Effector memory CD4-positive, alpha-beta T cell (primary cell): ENCODE results near the gene PDE1C.

Experiments
- DNase-seq, 3 donors: peaks; one replicate each; pipeline ENCODE4 v3.0.0-alpha.2; 2020
- H3K27ac ChIP-seq: 2 replicates; pipeline ENCODE4 v1.7.0; 2013; ENCODE audit warnings: mild to moderate bottlenecking, low read length, moderate library complexity; ENCODE audit not compliant: insufficient read depth, poor library complexity, severe bottlenecking
- H3K27me3 ChIP-seq: replicated peaks from 2 replicates; pipeline ENCODE4 v1.7.0; 2013; ENCODE audit warnings: mild to moderate bottlenecking, low read length; ENCODE audit not compliant: insufficient read depth, control insufficient read depth, poor library complexity, severe bottlenecking
- H3K36me3 ChIP-seq: 2 replicates; pipeline ENCODE4 v1.7.0; 2013; ENCODE audit warnings: mild to moderate bottlenecking, low read length, moderate library complexity; ENCODE audit not compliant: control insufficient read depth, insufficient read depth
- H3K4me1 ChIP-seq: 2 replicates; pipeline ENCODE4 v1.7.0; 2013; ENCODE audit warnings: low read length, mild to moderate bottlenecking; ENCODE audit not compliant: control insufficient read depth, insufficient read depth, poor library complexity, severe bottlenecking
- H3K4me3 ChIP-seq: 2 replicates; pipeline ENCODE4 v1.7.0; 2013; ENCODE audit warnings: low read length, low read depth, mild to moderate bottlenecking; ENCODE audit not compliant: insufficient read depth, poor library complexity, severe bottlenecking
- H3K9me3 ChIP-seq: 2 replicates; pipeline ENCODE4 v1.7.0; 2013; ENCODE audit warnings: mild to moderate bottlenecking, low read length, moderate library complexity; ENCODE audit not compliant: control insufficient read depth

The PDE1C gene

GRCh38 chr7:31716355-31716754 is 353.9 kb downstream of the PDE1C start:
- H3K27me3 ChIP-seq = no peaks in the 10 kb centered on the region
- H3K4me1 ChIP-seq = no peaks in the 10 kb centered on the region
- no peak overlapping the region for H3K27ac ChIP-seq
- DNase-seq = no peak
- no peaks in the 10 kb centered on the region for H3K9me3 ChIP-seq
- H3K4me3 ChIP-seq = no peak overlapping the region
- no peaks in the 10 kb centered on the region for H3K36me3 ChIP-seq

- no peaks in the 10 kb centered on the region for H3K9me3 ChIP-seq
- no peak overlapping the region for H3K27ac ChIP-seq
- H3K27me3 ChIP-seq = no peaks in the 10 kb centered on the region
- no peak for DNase-seq
- no peaks in the 10 kb centered on the region for H3K36me3 ChIP-seq
- H3K4me1 ChIP-seq = no peaks in the 10 kb centered on the region
- H3K4me3 ChIP-seq = no peak overlapping the region
These were observed 360.0 kb downstream of the PDE1C start for GRCh38 chr7:31710171-31710570.

- H3K4me1 ChIP-seq = no peaks in the 10 kb centered on the region
- no peak overlapping the region for H3K27ac ChIP-seq
- no peaks in the 10 kb centered on the region for H3K36me3 ChIP-seq
- no peak for DNase-seq
- H3K27me3 ChIP-seq = no peaks in the 10 kb centered on the region
- no peaks in the 10 kb centered on the region for H3K9me3 ChIP-seq
- no peak overlapping the region for H3K4me3 ChIP-seq
These were observed 363.1 kb downstream of the PDE1C start for GRCh38 chr7:31707089-31707488.

GRCh38 chr7:31705377-31705776 is 364.8 kb downstream of the PDE1C start:
- Histone ChIP-seq H3K4me1 (no peaks in the 10 kb centered on the region), H3K4me3 (no peak overlapping the region), H3K9me3 (no peaks in the 10 kb centered on the region), H3K27me3 (no peaks in the 10 kb centered on the region), H3K27ac (no peak overlapping the region), H3K36me3 (no peaks in the 10 kb centered on the region)
- DNase-seq = no peak

- Histone ChIP-seq H3K27ac (no peak overlapping the region), H3K4me1 (no peaks in the 10 kb centered on the region), H3K36me3 (no peaks in the 10 kb centered on the region), H3K27me3 (no peaks in the 10 kb centered on the region), H3K9me3 (no peaks in the 10 kb centered on the region), H3K4me3 (no peak overlapping the region)
- no peak for DNase-seq
These were observed 367.9 kb downstream of the PDE1C start for GRCh38 chr7:31702354-31702753.
